ENCODE results near the gene GPR153. TPM values are rescaled to one million over a fixed set of nuclear protein-coding genes. Genes with fewer than 3 reads are reported as not detected.

Gene GPR153
- polyA plus RNA-seq, 1 of the 3 experiments (the other 2 are of a cell fraction), result 6.6 TPM

GRCh38 chr1:6299557-6300165, 38.8 kb upstream of the GPR153 start:
- Histone ChIP-seq H3K4me1 (ENCODE audit: control insufficient read depth in 1 of 2, insufficient read depth in 2 of 2, low read depth in 1 of 2, low read length in 1 of 2) (peaks cover 0 to 26% of the 10 kb centered on the region in 2 experiments; a peak in 1 of 4 replicates), H3F3A (replicated peaks; ENCODE audit: insufficient read depth) (no peaks in the 10 kb centered on the region), H3K4me2 (no peak overlapping the region), H3K36me3 (replicated peaks in 1 of 2; ENCODE audit: control insufficient read depth in 1 of 2, insufficient read depth in 2 of 2, low read length in 1 of 2) (peaks cover 0 to 9% of the 10 kb centered on the region in 2 experiments), H3K79me2 (ENCODE audit: insufficient read depth) (no peaks in the 10 kb centered on the region), H3K4me3 (ENCODE audit: low read depth in 2 of 2, low read length in 1 of 2) (no peak overlapping the region), H3K9ac (no peak overlapping the region), H3K27ac (ENCODE audit: low read depth in 2 of 2, low read length in 1 of 2) (peak overlapping the region in 1 of 2 experiments; percentile 1; a peak in 1 of 4 replicates), H3K27me3 (ENCODE audit: insufficient read depth) (no peaks in the 10 kb centered on the region), H2AFZ (ENCODE audit: low read depth) (no peak overlapping the region), H3K9me3 (no peaks in the 10 kb centered on the region), H4K20me1 (ENCODE audit: insufficient read depth) (no peaks in the 10 kb centered on the region), H3K9me2 (no peaks in the 10 kb centered on the region)
- CTCF ChIA-PET, result interaction anchor here (0.7 to 2.3 kb wide), 6 partner anchors 10 to 105 kb away, joined by 3 to 9 read pairs (median 4); no protein-coding TSS in a partner anchor
- POLR2A ChIA-PET, result no interaction called here
- DNase-seq, result no peak
- TF ChIP-seq REST (IDR thresholded peaks at IDR 0.05; ENCODE audit: low read depth, low read length), result no peak
- TF ChIP-seq GABPA (IDR thresholded peaks at IDR 0.05; ENCODE audit: low read depth), result no peak
- no peak for TF ChIP-seq JUND (IDR thresholded peaks at IDR 0.05)
- TF ChIP-seq, protein P1, sequence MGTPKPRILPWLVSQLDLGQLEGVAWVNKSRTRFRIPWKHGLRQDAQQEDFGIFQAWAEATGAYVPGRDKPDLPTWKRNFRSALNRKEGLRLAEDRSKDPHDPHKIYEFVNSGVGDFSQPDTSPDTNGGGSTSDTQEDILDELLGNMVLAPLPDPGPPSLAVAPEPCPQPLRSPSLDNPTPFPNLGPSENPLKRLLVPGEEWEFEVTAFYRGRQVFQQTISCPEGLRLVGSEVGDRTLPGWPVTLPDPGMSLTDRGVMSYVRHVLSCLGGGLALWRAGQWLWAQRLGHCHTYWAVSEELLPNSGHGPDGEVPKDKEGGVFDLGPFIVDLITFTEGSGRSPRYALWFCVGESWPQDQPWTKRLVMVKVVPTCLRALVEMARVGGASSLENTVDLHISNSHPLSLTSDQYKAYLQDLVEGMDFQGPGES (IDR thresholded peaks at IDR 0.05; ENCODE audit: low read depth, low read length), result no peak
- no peak for TF ChIP-seq FOXJ3 (CRISPR knock-in tag; IDR thresholded peaks at IDR 0.05)
- no peak for TF ChIP-seq SIN3A (IDR thresholded peaks at IDR 0.05; ENCODE audit: borderline replicate concordance, low read depth, low read length)
- TF ChIP-seq TAF1 (IDR thresholded peaks at IDR 0.05; ENCODE audit: borderline replicate concordance, low read depth, low read length), result no peak
- no peak for TF ChIP-seq RXRA (IDR thresholded peaks at IDR 0.05; ENCODE audit: borderline replicate concordance, low read depth)
- TF ChIP-seq ELF1 (IDR thresholded peaks at IDR 0.05), result no peak
- TF ChIP-seq, protein P2, sequence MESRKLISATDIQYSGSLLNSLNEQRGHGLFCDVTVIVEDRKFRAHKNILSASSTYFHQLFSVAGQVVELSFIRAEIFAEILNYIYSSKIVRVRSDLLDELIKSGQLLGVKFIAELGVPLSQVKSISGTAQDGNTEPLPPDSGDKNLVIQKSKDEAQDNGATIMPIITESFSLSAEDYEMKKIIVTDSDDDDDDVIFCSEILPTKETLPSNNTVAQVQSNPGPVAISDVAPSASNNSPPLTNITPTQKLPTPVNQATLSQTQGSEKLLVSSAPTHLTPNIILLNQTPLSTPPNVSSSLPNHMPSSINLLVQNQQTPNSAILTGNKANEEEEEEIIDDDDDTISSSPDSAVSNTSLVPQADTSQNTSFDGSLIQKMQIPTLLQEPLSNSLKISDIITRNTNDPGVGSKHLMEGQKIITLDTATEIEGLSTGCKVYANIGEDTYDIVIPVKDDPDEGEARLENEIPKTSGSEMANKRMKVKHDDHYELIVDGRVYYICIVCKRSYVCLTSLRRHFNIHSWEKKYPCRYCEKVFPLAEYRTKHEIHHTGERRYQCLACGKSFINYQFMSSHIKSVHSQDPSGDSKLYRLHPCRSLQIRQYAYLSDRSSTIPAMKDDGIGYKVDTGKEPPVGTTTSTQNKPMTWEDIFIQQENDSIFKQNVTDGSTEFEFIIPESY (IDR thresholded peaks at IDR 0.05; ENCODE audit: borderline replicate concordance, low read depth), result no peak
- no peak for TF ChIP-seq TEAD4 (IDR thresholded peaks at IDR 0.05; ENCODE audit: borderline replicate concordance, insufficient read depth)
- TF ChIP-seq POLR2AphosphoS5 (IDR thresholded peaks at IDR 0.05; ENCODE audit: low read depth, low read length), result no peak
- 90% methylated on average over 13 of the region's 15 CpGs for WGBS (ENCODE audit: low lambda C conversion rate)

Measured in SK-N-SH (cell line).